ENCODE results near the gene ZNF677. TPM values are rescaled to one million over a fixed set of nuclear protein-coding genes. Genes with fewer than 3 reads are reported as not detected.
A peak's percentile ranks its signal among the peaks of the same experiment; 100 is the strongest.
"Not testable (repeated sequence)": the region's sequence is repeated elsewhere in the genome, so short reads cannot be mapped to it uniquely, and the experiment has no call there.

The ZNF677 gene
- 18.0 TPM for polyA plus RNA-seq (2013, experiment 1 of 2)
- polyA plus RNA-seq (2013, experiment 2 of 2), result 16.1 TPM

DNA sequence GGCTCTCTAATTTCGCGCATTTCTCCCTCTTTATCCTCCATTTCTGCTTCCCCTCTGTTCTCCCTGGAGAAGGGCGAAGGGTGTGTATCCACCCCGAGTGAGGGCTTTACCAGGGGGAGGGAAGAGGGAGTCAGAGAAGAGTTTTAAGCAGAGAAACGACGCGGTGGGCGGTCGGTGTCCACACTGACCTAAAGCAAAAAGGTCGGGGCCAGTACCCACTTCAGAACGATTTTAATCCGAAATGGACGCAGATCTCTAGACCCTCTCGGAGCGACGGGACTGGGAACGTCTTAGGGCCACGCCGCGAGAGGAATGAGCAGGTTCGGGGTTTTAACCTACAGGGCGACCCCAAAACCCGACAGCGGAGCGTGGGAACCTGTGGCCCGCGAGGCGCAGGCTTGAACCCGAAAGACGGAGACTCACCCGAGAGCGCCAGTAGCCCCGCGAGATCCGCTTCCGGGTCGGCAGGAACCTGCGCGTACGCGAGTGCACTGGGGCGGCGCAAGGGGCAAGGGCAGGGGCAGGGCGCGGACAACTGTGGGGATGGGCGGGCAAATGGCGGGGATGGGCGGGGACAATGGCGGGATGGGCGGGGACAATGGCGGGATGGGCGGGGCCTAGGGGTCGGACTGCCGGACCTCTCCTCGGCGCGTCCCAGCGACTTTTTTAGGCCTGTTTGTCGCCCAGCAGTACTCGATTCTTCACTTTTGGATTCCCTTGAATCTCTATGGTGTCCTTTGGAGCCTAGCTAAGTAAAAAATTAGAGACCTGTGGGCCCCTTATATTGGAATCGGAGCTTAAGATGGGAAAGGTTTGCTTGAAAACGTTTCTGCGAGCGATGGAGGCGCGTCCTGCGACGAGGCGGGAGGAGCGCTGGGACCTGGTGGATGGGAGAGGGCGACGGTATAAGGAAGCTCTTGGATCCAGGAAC, at the start of gene ZNF677:
TSS of gene ZNF677 (minus strand) at position 463 of the 931 bp plus-strand sequence. CDS start 3,323 bp downstream, outside the sequence.
- H3K9me3 ChIP-seq (ENCODE audit: insufficient read depth, low read depth, low read length), result peaks cover 47% of the 10 kb centered on the region
- 15% methylated on average over 72 of the region's 72 CpGs for WGBS
- H3K36me3 ChIP-seq (ENCODE audit: insufficient read depth, low read length), result peaks cover 33% of the 10 kb centered on the region
- H3K9ac ChIP-seq (ENCODE audit: low read depth, low read length), result peak within 1 kb of the TSS; percentile 88
- H3K4me1 ChIP-seq (ENCODE audit: insufficient read depth, low read length), result no peaks in the 10 kb centered on the region
- peak within 1 kb of the TSS; percentile 70 for H3K27ac ChIP-seq (ENCODE audit: low read depth, low read length)
- no peaks in the 10 kb centered on the region for H3K27me3 ChIP-seq (ENCODE audit: insufficient read depth, low read length)
- peak within 1 kb of the TSS; percentile 97 for H3K4me3 ChIP-seq (ENCODE audit: low read length)

DNA sequence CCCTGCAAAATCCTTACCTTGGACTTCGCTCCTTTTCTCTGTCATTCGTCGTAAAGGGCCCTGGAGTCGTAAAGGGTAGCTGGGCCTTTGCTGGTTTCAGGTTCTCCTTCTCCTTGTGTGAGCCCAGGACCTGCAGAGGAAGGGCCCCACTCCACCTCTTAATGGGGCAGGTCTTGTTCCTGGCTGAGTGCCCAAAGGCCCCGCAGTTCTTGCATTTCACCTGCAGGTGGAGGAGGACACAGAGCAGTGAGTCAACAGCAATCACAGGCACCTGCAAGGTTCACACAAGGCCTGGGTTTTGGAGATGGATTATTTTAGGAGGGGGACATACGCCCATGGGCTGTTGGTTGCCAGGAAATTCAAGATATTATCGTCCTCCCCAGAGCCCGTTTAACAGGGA, 46.7 kb upstream of the ZNF677 start:
- H3K9me3 ChIP-seq (ENCODE audit: insufficient read depth, low read depth, low read length); H3K36me3 ChIP-seq (ENCODE audit: insufficient read depth, low read length); H3K27ac ChIP-seq (ENCODE audit: low read depth, low read length); H3K9ac ChIP-seq (ENCODE audit: low read depth, low read length); H3K27me3 ChIP-seq (ENCODE audit: insufficient read depth, low read length); H3K4me3 ChIP-seq (ENCODE audit: low read length); H3K4me1 ChIP-seq (ENCODE audit: insufficient read depth, low read length): not testable (repeated sequence)
- no CpG with 5 or more reads among the region's 8 CpGs for WGBS

DNA sequence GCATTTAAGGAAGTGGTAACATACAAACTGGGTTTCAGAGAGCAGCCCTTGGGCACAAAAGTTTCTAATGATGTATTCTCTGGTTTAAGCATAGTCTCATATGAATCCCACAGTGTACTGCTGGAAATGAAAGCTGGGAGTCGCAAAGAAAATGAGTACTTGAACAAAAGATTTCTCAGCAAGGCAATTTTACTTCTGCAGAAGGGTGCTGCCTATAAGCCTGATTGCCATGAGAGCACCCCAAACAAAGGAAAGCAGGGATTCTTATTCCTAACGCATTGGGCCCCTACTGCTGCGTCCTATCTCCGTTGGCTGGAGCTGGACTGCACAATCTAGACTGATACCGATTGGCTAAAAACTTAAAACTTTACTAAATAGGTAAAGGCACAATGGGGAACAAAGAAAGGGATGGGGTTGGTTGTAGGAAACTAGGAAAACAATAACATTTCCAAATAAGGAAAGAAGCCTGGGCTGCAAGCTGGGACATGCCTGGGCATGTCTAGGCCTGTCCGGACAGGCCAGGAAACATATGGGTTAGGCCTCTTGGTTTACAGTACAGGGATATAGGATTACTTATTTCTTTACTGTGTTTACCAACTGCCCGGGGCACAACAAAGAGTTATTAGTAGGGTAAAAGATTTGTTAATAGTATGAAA, 40.2 kb upstream of the ZNF677 start:
- Histone ChIP-seq H3K27ac (ENCODE audit: low read depth, low read length) (no peak overlapping the region), H3K9ac (ENCODE audit: low read depth, low read length) (no peak overlapping the region), H3K36me3 (ENCODE audit: insufficient read depth, low read length) (no peaks in the 10 kb centered on the region), H3K27me3 (ENCODE audit: insufficient read depth, low read length) (no peaks in the 10 kb centered on the region), H3K4me3 (ENCODE audit: low read length) (no peak overlapping the region), H3K9me3 (ENCODE audit: insufficient read depth, low read depth, low read length) (peaks cover 63% of the 10 kb centered on the region), H3K4me1 (ENCODE audit: insufficient read depth, low read length) (no peaks in the 10 kb centered on the region)
- 89% methylated on average over 6 of the region's 7 CpGs for WGBS

- Histone ChIP-seq H3K36me3 (ENCODE audit: insufficient read depth, low read length) (no peaks in the 10 kb centered on the region), H3K27me3 (ENCODE audit: insufficient read depth, low read length) (no peaks in the 10 kb centered on the region), H3K4me3 (ENCODE audit: low read length) (no peak overlapping the region), H3K9me3 (ENCODE audit: insufficient read depth, low read depth, low read length) (peaks cover 72% of the 10 kb centered on the region), H3K9ac (ENCODE audit: low read depth, low read length) (no peak overlapping the region), H3K4me1 (ENCODE audit: insufficient read depth, low read length) (no peaks in the 10 kb centered on the region), H3K27ac (ENCODE audit: low read depth, low read length) (no peak overlapping the region)
- WGBS, result 93% methylated on average over 47 of the region's 47 CpGs
Measured at GRCh38 chr19:53290758-53291549, 36.3 kb upstream of the ZNF677 start.

DNA sequence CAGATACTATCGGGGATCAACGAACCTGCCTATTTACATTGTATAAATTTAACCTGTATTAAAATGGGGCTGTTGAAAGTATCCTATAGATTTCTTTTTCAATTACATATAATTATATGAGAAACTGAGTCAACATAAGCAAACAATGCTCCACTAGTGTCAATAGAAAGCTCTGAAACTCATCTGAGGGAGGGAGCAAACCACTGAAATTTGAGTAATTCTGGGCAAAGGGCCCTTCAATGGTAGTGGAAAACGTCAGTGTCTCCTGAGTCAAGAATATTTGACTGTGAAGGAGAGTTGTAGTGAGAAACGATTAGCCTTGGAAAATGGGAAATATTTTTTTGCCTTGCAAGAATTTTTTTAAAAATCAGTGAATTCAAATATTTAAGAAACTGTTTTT, 30.4 kb upstream of the ZNF677 start:
- Histone ChIP-seq H3K9ac (ENCODE audit: low read depth, low read length) (no peak overlapping the region), H3K27me3 (ENCODE audit: insufficient read depth, low read length) (no peaks in the 10 kb centered on the region), H3K27ac (ENCODE audit: low read depth, low read length) (no peak overlapping the region), H3K36me3 (ENCODE audit: insufficient read depth, low read length) (no peaks in the 10 kb centered on the region), H3K9me3 (ENCODE audit: insufficient read depth, low read depth, low read length) (peaks cover 26% of the 10 kb centered on the region), H3K4me3 (ENCODE audit: low read length) (no peak overlapping the region), H3K4me1 (ENCODE audit: insufficient read depth, low read length) (no peaks in the 10 kb centered on the region)
- 63% methylated on average over 2 of the region's 4 CpGs for WGBS

DNA sequence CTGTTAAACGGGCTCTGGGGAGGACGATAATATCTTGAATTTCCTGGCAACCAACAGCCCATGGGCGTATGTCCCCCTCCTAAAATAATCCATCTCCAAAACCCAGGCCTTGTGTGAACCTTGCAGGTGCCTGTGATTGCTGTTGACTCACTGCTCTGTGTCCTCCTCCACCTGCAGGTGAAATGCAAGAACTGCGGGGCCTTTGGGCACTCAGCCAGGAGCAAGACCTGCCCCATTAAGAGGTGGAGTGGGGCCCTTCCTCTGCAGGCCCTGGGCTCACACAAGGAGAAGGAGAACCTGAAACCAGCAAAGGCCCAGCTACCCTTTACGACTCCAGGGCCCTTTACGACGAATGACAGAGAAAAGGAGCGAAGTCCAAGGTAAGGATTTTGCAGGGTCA, 27.3 kb upstream of the ZNF677 start:
- peaks cover 13% of the 10 kb centered on the region for H3K9me3 ChIP-seq (ENCODE audit: insufficient read depth, low read depth, low read length)
- H3K27ac ChIP-seq (ENCODE audit: low read depth, low read length); H3K27me3 ChIP-seq (ENCODE audit: insufficient read depth, low read length); H3K36me3 ChIP-seq (ENCODE audit: insufficient read depth, low read length); H3K4me1 ChIP-seq (ENCODE audit: insufficient read depth, low read length); H3K4me3 ChIP-seq (ENCODE audit: low read length); H3K9ac ChIP-seq (ENCODE audit: low read depth, low read length): not testable (repeated sequence)
- WGBS, result 80% methylated on average over 1 of the region's 8 CpGs

- Histone ChIP-seq H3K27me3 (ENCODE audit: insufficient read depth, low read length) (no peaks in the 10 kb centered on the region), H3K27ac (ENCODE audit: low read depth, low read length) (no peak overlapping the region), H3K4me1 (ENCODE audit: insufficient read depth, low read length) (no peaks in the 10 kb centered on the region), H3K4me3 (ENCODE audit: low read length) (no peak overlapping the region), H3K9me3 (ENCODE audit: insufficient read depth, low read depth, low read length) (peaks cover 34% of the 10 kb centered on the region), H3K36me3 (ENCODE audit: insufficient read depth, low read length) (no peaks in the 10 kb centered on the region), H3K9ac (ENCODE audit: low read depth, low read length) (no peak overlapping the region)
- WGBS, result no CpG with 5 or more reads among the region's 2 CpGs
Measured at GRCh38 chr19:53275480-53275879, 20.8 kb upstream of the ZNF677 start.

- Histone ChIP-seq H3K9me3 (ENCODE audit: insufficient read depth, low read depth, low read length) (peaks cover 37% of the 10 kb centered on the region), H3K4me3 (ENCODE audit: low read length) (no peak overlapping the region), H3K4me1 (ENCODE audit: insufficient read depth, low read length) (no peaks in the 10 kb centered on the region), H3K9ac (ENCODE audit: low read depth, low read length) (no peak overlapping the region), H3K27me3 (ENCODE audit: insufficient read depth, low read length) (no peaks in the 10 kb centered on the region), H3K36me3 (ENCODE audit: insufficient read depth, low read length) (no peaks in the 10 kb centered on the region), H3K27ac (ENCODE audit: low read depth, low read length) (no peak overlapping the region)
- 85% methylated on average over 9 of the region's 9 CpGs for WGBS
Measured at GRCh38 chr19:53272044-53272443, 17.4 kb upstream of the ZNF677 start.

GRCh38 chr19:53269861-53270260, 15.2 kb upstream of the ZNF677 start:
- not testable (repeated sequence) for H3K27me3 ChIP-seq (ENCODE audit: insufficient read depth, low read length); H3K27ac ChIP-seq (ENCODE audit: low read depth, low read length); H3K9ac ChIP-seq (ENCODE audit: low read depth, low read length); H3K4me3 ChIP-seq (ENCODE audit: low read length); H3K36me3 ChIP-seq (ENCODE audit: insufficient read depth, low read length); H3K4me1 ChIP-seq (ENCODE audit: insufficient read depth, low read length)
- 93% methylated on average over 24 of the region's 27 CpGs for WGBS
- peaks cover 45% of the 10 kb centered on the region for H3K9me3 ChIP-seq (ENCODE audit: insufficient read depth, low read depth, low read length)

GRCh38 chr19:53267623-53268022, 12.9 kb upstream of the ZNF677 start, which contains the start of gene VN1R4:
VN1R4 (minus strand) TSS chr19:53267723; CDS start chr19:53267665, 58 bp downstream.
- WGBS, result 95% methylated on average over 4 of the region's 5 CpGs
- not testable (repeated sequence) for H3K27ac ChIP-seq (ENCODE audit: low read depth, low read length); H3K4me3 ChIP-seq (ENCODE audit: low read length); H3K27me3 ChIP-seq (ENCODE audit: insufficient read depth, low read length); H3K36me3 ChIP-seq (ENCODE audit: insufficient read depth, low read length); H3K4me1 ChIP-seq (ENCODE audit: insufficient read depth, low read length); H3K9ac ChIP-seq (ENCODE audit: low read depth, low read length)
- H3K9me3 ChIP-seq (ENCODE audit: insufficient read depth, low read depth, low read length), result peaks cover 47% of the 10 kb centered on the region

Measured in HUES64 (cell line).